Loucy (cell line): Measurements from ENCODE around the gene TRERF1.

Source experiments
- EZH2phosphoT487 ChIP-seq: fragments of 200-600 bp; IDR thresholded peaks from 2 replicates; pipeline ENCODE4 v1.6.1; 2018; ENCODE audit warnings: antibody characterized with exemption, mild to moderate bottlenecking, moderate library complexity, borderline replicate concordance
- TF ChIP-seq, protein P1 (sequence below): fragments of 200-600 bp; sonication (generic); conservative IDR thresholded peaks from 2 replicates; pipeline ENCODE4 v1.5.1; 2014; ENCODE audit warnings: mild to moderate bottlenecking, antibody characterized with exemption, low read length

DNA sequence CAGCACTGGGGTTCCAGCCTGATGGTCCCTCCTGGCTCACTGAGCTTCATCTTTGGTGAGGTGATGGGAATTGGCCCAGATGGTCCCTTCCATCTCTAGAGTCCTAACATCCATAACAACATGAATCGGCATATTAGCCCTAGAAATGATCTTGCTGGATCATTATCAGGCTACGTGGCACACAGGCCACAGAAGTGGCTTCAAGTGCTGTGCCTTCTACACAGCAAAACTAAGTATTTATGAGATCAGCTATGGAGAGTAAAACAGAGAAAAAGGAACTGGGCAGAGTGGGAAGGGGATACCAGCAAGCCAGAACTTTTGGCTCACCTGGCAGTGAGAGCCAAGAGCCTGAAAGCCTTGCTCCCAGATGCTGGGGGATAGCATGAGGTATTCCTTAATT lies 116.9 kb downstream of the TRERF1 start:
- TF ChIP-seq, protein P1, sequence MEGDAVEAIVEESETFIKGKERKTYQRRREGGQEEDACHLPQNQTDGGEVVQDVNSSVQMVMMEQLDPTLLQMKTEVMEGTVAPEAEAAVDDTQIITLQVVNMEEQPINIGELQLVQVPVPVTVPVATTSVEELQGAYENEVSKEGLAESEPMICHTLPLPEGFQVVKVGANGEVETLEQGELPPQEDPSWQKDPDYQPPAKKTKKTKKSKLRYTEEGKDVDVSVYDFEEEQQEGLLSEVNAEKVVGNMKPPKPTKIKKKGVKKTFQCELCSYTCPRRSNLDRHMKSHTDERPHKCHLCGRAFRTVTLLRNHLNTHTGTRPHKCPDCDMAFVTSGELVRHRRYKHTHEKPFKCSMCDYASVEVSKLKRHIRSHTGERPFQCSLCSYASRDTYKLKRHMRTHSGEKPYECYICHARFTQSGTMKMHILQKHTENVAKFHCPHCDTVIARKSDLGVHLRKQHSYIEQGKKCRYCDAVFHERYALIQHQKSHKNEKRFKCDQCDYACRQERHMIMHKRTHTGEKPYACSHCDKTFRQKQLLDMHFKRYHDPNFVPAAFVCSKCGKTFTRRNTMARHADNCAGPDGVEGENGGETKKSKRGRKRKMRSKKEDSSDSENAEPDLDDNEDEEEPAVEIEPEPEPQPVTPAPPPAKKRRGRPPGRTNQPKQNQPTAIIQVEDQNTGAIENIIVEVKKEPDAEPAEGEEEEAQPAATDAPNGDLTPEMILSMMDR = no peak
- TF ChIP-seq EZH2phosphoT487 = no peak
